ENCODE measurements around the gene DMD. TPM values are rescaled to one million over a fixed set of nuclear protein-coding genes. Genes with fewer than 3 reads are reported as not detected.

Gene DMD
- total RNA-seq, 1 donor from 2014 or later, result 3.8 TPM

- DNase-seq (ENCODE audit: low read depth in 2 of 2), result no peak
Observed at GRCh38 chrX:31200430-31200829, 2010.9 kb downstream of the DMD start.

GRCh38 chrX:31199840-31200114 is 2011.6 kb downstream of the DMD start:
- DNase-seq (ENCODE audit: low read depth in 2 of 2), result no peak

DNA sequence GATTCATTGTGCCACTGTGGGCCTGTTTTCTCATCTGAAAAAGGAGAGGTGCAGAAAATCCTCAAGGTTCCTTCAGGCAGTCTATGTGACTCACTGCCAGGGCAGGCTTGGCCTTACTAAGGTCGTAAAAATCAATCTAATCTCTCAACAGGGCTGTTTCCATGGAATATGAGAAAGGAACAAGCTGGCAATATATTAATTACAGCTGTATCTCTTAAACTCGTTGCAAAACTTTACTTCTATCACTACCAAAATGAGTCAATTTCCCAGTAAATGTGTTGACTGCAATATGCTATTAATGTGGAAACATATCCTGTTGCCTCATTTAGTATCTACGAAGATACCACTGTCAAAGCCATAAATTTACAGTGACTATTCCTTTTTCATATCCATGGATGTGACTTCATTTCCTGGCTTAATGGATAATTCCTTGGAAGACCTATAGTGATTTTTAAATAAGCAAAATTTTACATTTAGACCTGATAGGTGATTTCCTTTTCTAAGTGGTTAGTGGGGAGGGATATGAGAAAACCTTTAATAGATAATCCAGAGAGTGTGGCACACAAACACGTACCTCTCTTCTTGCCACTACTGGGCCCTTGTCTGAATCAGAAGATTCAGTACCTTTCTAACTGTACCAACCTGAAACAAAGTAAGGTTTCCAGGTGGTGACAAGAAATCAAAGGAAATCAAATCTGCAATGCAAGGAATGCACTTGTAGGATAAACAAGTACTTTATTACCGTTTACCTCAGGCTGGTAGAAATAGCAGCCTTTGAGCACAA is 2012.1 kb downstream of the DMD start:
- no peak for DNase-seq (ENCODE audit: low read depth in 2 of 2)

DNA sequence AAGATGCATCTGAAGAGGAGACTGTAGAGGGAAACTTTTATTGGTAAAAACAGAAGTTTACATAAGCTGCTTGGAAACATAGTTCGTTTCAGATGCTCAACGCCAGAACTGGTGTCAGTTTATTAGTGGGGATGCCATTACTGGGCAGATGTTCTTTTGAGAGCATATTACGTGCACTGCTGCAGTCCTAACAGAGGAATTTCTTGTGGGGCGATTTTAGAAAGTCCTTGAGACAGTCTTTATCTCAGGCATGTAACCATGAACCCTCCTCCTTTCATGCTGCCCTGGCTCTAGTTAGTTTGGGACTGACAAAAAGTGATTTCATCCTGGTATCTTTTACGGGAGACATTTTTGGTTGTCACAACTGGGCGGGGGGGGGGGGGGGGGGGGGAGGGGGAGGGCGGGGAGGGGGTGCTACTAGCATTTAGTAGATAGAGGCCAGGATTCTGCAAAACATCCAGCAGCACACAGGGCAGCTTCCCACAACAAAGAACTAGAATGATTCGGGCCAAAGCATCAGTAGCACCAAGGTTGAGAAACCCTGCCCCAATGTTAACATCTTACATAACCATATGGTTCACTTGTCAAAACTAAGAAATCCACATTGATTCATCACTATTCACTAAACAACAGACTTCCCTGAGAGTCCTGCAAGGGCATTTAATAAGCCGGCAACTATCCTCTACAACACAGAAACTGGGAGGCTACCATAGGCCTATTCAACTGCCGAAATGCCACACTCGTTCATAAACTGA is 2021.0 kb downstream of the DMD start:
- DNase-seq (ENCODE audit: low read depth in 2 of 2), result no peak

DNA sequence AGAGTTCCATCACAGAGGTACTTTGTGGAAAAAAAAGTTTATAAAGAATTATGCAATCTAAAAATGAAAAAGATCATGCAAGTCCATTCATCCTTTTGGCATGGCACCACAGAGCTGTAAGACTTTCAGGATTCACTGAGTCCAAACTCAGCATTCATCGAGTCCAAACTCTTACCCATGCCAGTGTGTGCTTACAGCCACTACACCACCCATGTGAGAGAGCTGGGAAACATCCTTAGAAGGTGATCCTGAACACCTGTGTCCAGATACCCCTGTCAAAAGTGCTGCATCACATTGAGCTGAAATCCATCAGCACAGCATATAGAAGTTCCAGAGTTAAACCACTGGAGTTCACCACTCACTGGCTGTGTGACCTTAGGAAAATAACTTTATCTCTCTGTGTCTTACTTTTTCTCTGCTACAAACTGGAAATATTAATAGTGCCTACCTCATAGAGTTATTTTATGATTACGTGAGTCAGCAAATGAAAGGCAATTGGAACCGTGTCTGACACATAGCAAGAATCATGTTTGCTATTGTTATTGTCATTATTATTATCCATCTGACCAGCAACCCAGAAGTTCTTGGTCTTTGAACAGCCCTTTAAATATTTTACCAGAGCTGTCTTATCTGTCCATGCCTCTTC is 2024.5 kb downstream of the DMD start:
- DNase-seq (ENCODE audit: low read depth in 2 of 2), result no peak

DNA sequence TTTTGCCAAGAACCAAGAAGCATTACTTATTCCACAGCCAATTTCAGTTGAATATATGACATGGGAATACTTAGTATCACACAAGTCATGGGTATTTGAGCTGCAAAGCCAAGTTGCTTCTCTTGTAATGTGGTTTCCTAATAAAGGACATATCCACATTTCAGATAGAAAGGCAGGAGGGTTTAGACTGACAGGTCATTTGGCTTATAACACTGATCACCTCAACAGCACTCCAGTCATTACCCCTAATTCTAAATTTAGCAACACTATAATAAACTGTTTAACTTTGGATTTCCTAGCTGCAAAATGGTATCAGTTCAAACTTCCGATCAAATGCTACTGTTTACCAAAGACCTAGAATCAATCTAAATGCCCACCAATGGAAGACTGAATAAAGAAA is 2025.5 kb downstream of the DMD start:
- no peak for DNase-seq (ENCODE audit: low read depth in 2 of 2)

- DNase-seq (ENCODE audit: low read depth in 2 of 2), result no peak
Observed at GRCh38 chrX:31181377-31182000, 2029.9 kb downstream of the DMD start.

DNA sequence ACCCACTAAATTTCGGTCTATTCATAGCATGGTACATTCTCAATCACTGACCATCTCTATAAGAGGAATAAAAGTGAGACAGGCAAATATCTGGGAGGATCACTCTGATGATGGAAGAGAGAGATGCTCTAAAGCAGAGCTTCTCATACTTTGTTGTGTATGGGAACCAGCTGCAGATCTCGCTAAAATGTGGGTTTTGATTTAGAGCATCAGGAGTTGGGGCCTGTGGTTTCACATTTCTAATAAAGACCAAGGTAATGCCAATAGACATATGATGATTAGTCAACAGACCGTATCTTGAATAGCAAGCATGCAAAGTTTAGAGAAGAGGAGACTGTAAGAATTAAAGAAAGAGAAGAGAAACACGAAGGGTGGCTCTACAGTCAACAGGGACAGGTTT is 2032.1 kb downstream of the DMD start:
- DNase-seq (ENCODE audit: low read depth in 2 of 2), result no peak

- no peak for DNase-seq (ENCODE audit: low read depth in 2 of 2)
Observed at GRCh38 chrX:31178769-31179125, 2032.6 kb downstream of the DMD start.

DNA sequence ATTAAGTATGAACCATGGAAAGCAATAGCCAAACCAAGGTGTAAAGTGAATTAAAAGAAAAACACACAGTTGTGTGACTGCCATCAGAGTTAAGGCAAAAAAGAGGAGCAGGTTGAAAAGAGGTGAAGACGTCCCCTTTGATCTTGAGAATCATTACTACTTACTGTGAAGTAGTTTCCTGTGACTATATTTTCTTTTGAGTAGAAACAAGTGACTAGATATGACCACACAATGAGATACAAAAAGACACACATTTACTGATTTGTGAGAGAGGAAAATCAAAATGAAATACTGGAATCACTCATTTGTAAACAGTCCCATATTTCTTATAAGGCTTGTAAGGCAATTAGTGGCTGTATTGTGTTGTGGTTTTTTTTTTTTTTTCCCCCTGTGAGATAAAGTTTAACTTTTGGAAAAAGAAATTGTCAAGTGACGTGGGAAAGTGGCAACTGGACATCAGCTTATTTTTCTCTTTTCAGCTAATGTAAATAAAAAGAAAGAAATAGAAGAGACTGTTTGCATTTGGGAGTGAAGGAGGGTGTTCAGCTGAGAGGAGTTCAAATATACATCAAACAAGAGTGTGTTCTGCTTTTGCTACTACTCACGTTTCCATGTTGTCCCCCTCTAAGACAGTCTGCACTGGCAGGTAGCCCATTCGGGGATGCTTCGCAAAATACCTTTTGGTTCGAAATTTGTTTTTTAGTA is 2033.1 kb downstream of the DMD start:
- DNase-seq (ENCODE audit: low read depth in 2 of 2), result no peak

DNA sequence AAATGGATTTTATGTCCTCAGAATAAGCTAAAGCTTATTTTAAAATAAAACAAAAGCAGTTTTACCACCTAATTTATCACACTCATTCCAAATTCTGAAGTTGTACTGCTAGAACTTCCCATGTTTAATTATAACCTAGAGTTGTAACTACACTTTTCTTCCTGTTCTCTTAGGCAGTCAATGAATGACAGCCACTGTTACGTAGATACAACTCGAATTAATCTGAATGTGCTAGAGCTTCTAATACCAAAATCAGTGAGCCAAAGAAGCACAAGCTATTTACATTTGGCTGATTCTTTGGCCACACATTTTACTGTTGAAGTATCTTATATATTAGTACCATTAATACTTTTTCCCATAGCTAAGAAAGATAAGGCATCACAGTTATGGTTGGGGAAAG is 2040.6 kb downstream of the DMD start:
- no peak for DNase-seq (ENCODE audit: low read depth in 2 of 2)

- DNase-seq (ENCODE audit: low read depth in 2 of 2), result no peak
Observed at GRCh38 chrX:31168551-31168950, 2042.8 kb downstream of the DMD start.

- no peak for DNase-seq (ENCODE audit: low read depth in 2 of 2)
Observed at GRCh38 chrX:31166832-31167231, 2044.5 kb downstream of the DMD start.

DNA sequence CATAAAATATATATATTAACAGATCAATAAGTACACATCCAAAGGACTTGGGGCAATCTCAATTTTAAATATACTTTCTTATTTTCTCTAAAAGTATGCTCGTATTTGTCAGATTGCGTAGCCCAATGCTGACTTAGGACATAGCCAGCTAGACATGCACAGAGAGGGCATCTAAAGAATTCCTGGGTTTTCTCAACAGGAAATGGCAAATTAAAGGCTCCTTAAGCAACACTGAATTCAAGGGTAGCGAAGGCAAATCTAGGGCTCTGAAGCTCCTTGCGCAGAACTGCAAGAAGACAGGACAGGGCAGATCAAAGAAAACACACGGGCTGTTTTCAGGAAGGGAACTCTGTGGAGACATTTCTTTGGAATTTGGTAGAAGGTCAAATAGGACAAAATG is 2044.9 kb downstream of the DMD start:
- DNase-seq (ENCODE audit: low read depth in 2 of 2), result no peak

- DNase-seq (ENCODE audit: low read depth in 2 of 2), result no peak
Observed at GRCh38 chrX:31165241-31166035, 2045.9 kb downstream of the DMD start.

GRCh38 chrX:31154946-31155345 is 2056.4 kb downstream of the DMD start:
- no peak for DNase-seq (ENCODE audit: low read depth in 2 of 2)

GRCh38 chrX:31153475-31154047 is 2057.8 kb downstream of the DMD start:
- DNase-seq (ENCODE audit: low read depth in 2 of 2), result no peak

GRCh38 chrX:31147175-31147574 is 2064.2 kb downstream of the DMD start:
- DNase-seq (ENCODE audit: low read depth in 2 of 2), result no peak

DNA sequence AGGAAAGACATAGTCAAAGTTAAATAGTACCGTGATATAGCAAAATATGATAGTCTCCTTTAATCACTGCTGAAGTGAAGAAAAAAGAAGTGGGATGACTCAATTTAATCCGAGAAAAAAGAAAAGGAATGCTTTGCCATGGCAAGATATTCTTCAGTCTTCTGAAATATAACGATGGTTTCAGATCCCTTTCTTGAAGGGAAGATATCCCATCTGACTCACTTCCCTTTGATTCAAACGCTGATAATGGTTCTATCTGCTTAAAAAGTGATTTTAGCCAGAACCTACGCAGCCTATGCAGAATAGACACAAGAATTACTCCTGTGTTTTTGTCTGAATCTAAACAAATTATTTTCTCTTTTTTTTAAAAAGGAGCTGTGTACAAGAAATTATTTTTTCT is 2071.4 kb downstream of the DMD start:
- no peak for DNase-seq (ENCODE audit: low read depth in 2 of 2)

DNA sequence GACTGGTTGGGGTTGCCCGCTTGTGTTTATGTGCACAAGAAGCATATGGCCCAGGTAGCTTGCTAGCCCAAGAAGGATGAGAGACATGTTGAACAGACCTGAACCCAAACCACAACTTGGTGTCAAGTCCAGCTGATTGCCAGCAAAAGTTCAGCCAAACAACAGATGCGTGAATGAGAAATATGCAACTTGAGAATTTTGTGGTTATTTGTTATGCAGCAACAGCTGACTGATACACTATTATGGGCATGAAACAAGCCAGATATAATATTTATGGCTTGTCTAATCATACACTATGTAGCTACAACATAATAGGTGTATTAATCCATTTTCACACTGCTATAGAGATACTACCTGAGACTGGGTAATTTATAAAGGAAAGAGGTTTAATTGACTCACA is 2073.2 kb downstream of the DMD start:
- DNase-seq (ENCODE audit: low read depth in 2 of 2), result no peak

DNA sequence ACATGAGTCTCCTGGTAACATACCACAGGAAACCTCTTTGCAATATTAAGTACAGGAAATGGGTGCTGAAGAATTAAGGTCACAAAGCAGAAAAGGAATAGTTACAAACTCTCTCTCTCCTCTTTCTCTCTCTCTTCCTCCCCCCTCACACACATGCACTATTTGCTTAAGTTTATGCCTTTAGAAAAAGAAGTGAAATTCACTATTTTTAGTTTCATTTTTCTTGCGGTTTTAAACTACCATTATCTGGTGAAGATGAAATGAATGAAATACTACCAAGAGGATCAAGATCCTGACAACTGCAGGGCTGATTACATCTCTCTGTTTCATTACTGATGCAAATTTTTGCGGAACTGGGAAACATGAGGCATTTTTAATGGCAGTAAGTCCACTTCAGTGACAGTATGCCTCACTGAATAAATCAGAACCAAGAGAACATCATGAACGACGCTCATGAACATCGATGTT is 2075.2 kb downstream of the DMD start:
- DNase-seq (ENCODE audit: low read depth in 2 of 2), result no peak
